Fibroblast of the aortic adventitia (primary cell): ENCODE measurements around the gene TPM3. TPM values are rescaled to one million over a fixed set of nuclear protein-coding genes. Genes with fewer than 3 reads are reported as not detected.

Experiments
- DNase-seq: peaks from one replicate; pipeline ENCODE4 v3.0.0-alpha.2; 2010; ENCODE audit warnings: low read depth
- H3K4me3 ChIP-seq: 2 replicates; pipeline ENCODE4 v1.5.1; 2011; ENCODE audit warnings: low read depth, mild to moderate bottlenecking, control low read depth, low read length, moderate library complexity
- CTCF ChIP-seq: IDR thresholded peaks from 2 replicates; pipeline ENCODE4 v1.5.1; 2011; ENCODE audit warnings: mild to moderate bottlenecking, low read length, control low read depth, inconsistent platforms; ENCODE audit not compliant: insufficient read depth
- total RNA-seq: library from RNA; depleted of rRNA; stranded (reverse); fragments of >200 nt; gene quantifications from 2 replicates; pipeline ENCODE4 v1.2.3, GENCODE V29; 2012; ENCODE audit warnings: low replicate concordance

Gene TPM3
- total RNA-seq, 1 donor, result 649 TPM

- no peak for TF ChIP-seq CTCF
- DNase-seq, result peak; percentile 98
- peak within 1 kb of the TSS; percentile 99 for H3K4me3 ChIP-seq
Measured at GRCh38 chr1:154220071-154220969, 28.4 kb upstream of the TPM3 start, which contains the start of gene UBAP2L. Gene UBAP2L, plus strand, starts transcription at chr1:154220955. Its CDS starts 4,169 bp downstream, at chr1:154225124.

- no peak for TF ChIP-seq CTCF
- DNase-seq, result peak; percentile 53
- H3K4me3 ChIP-seq, result peak overlapping the region; percentile 99
Measured at GRCh38 chr1:154219541-154219940, 27.6 kb upstream of the TPM3 start.

GRCh38 chr1:154218545-154218944, 26.6 kb upstream of the TPM3 start:
- DNase-seq, result no peak
- no peak for TF ChIP-seq CTCF
- peak overlapping the region; percentile 99 for H3K4me3 ChIP-seq

GRCh38 chr1:154213274-154213673, 21.4 kb upstream of the TPM3 start:
- no peak overlapping the region for H3K4me3 ChIP-seq
- DNase-seq, result no peak
- TF ChIP-seq CTCF, result no peak

- no peak for TF ChIP-seq CTCF
- no peak for DNase-seq
- no peak overlapping the region for H3K4me3 ChIP-seq
Measured at GRCh38 chr1:154212083-154212482, 20.2 kb upstream of the TPM3 start.

- TF ChIP-seq CTCF, result no peak
- H3K4me3 ChIP-seq, result no peak overlapping the region
- no peak for DNase-seq
Measured at GRCh38 chr1:154208677-154209388, 16.9 kb upstream of the TPM3 start.
